Stimulated activated CD4-positive, alpha-beta T cell treated with anti-CD3 and anti-CD28 coated beads, Interleukin-2, amount 100 ng/mL, for 4 hours (primary cell): ENCODE measurements around the gene LRRC4C.

Source experiments
- DNase-seq: peaks from one replicate; pipeline ENCODE4 v3.0.0-alpha.2; 2020; ENCODE audit warnings: low read depth

LRRC4C gene

DNA sequence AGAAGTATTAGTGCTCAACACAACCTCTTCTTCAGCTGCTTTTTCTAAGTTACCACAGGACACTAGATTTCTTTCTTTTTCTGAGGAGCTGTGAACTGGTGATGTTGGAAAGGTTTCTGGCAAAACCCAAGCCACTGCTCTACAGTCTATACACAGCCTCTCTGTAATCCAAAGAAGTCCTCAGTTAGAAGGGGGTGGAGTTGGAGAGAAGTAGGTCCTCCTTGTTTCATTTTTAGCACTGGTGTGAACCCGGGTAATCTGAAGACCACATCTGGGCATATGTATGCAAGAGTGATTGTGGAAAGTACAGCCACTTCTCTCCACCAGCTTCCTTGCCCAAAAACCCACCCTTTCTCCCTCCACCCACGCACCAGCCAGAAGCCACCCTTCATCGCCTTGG, 1168.1 kb downstream of the LRRC4C start:
- DNase-seq: no peak

DNA sequence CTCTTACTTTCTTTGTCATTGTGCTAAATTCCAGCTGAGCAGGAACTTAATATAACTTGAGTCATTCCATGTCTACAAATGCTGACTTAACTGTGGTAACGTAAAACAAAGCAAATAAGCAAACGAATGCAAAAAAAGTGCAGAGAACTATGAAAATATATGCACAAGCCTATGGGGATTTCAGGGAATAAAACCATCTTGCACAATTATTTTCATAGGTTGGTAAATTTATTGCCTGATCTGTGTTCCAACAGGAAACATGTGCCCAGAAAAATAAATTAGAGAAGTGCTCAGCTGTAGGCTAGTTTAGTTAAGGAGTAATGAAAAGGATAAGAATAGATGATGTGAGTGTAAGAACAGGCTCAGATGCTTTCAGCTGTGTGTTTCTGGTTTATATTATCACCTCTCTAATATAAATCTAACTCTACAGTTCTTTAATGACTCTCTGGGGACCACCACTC, 1169.3 kb downstream of the LRRC4C start:
- no peak for DNase-seq

DNA sequence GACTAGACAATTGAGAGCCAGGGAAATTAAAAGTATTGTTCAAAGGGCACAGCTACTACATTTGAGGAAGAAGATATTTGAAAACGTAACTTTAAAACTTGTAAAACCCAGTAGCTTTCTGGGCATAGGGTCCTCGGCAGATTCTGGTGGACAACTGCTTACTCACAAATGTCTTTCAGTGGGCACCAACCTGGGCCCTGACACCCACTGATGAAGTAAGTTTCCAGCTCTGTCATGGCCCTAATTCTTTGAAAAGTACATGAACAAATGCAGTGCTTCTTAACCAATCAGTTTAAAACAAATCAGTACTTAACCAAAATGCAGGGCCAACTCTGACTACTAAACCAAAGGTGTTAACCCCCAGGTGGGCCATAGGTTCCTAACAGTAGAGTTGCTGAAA, 1170.1 kb downstream of the LRRC4C start:
- DNase-seq: no peak

DNA sequence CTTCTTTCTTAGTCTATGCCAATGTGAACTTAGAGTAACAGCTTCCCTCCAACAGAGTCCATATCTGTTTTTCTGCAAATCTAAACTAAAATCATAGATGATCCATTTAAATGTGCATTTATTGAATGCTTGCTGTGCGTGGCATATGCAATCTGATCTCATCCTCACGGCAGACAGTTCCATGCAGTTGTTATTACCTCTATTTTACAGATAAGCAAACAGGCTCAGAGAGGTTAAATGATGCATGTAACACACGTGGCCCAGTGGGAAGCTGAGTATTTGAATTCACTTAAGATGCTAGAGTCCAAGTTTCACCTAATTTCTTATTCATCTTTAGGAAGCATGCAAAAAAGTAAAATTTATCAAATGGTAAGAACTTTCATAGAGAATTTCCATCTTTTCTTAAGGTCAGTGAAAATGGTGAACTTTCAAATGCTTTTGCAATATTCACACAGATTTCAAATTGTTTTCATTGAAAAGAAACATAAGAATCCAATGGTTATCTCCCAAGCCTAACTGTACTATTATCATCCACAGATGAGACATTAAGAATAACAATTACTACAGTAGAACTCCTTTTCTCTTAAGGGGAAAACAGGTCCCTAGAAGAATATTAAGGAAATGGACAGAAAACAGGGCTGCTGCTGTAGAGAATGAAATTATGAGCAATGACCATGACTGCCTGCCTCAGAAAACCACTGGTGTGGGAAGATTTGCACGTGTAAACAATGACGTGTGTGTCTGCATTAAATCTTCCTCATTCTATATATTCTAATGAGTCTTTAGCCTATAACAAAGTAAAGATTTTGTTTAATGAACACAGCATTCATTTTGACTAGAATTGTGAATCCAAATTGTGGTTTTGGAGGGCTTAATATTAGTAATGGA, 1171.3 kb downstream of the LRRC4C start:
- DNase-seq: no peak

- DNase-seq: no peak
Observed at GRCh38 chr11:40286137-40286536, 1173.3 kb downstream of the LRRC4C start.

DNA sequence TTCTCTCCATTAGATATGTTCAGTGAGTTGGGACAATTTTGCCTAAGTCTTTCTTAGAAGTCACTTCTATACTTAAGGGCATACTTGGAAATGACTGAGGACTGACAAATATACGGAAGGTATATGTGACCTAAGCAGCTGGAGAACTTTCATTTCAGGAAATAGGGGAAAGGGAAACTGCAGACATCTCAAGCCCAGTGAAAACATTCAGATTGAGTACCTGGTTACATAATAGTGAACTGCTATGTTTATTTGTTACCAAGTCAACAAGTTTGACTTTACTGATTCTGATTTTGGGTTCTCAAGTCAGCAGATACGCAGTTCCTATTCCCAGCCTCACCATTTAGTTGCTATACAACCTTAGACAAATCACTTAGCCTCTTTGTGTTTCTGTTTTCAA, 1173.9 kb downstream of the LRRC4C start:
- no peak for DNase-seq

- no peak for DNase-seq
Observed at GRCh38 chr11:40281052-40281580, 1178.3 kb downstream of the LRRC4C start.

DNA sequence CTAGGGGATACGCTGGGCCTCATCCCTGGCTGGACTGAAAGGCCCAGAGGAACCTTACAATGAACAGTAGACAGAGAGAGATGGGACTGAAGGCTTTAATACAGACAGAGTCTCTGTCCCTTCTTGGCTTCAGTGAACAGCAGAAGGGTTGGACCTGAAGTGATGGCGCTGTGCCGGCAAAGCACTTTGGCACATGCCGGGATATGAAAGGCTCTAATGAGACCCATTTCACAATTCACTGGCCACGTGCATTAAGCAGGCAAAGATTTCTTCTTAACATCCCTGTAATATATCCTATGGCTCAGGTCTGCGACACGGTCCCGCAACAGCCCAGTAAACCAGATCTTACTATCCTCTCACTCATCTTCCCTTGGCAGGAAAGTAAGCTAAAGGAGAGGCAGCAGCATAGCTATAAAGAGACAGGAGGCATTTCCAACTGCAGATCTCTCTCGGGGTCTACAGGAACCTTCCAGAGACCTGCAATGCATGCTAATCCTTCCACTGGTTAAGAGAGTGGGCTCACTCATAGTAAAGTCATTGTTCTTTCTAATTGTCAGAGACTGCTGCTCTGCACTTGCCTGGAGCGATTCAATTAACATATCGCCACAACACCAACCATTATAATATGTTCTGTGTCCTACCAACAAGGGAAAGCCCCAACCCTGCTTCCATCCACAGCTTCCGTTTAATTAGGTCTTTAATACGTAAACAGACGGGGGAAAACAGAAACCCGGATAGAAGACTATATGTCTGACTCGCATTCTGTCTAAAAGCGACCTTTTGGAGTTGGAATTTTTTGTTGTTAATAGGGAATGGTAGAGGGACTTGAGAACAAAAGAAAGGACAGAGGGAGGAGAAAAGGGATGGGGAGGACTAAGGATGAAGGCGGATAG, 1179.0 kb downstream of the LRRC4C start:
- DNase-seq: no peak

DNA sequence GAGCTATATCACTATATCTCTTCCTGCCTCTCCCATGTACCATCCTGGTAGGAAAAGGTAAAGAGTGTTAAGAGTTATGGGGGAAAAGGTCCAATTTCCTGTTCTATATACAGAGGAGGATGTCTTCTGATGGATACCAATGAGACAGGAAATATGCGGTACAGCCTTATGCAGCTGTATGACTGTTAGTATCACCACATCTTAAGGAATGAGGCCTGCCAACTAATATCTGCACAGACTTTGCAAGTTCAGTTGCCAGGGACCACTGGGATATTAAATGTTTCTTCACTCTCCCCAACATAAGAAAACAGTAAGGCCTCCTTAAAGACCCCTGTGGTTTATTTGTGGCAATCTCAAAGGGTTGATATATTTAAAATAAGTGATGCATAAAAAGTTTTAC, 1182.5 kb downstream of the LRRC4C start:
- no peak for DNase-seq

GRCh38 chr11:40274017-40274416, 1185.4 kb downstream of the LRRC4C start:
- DNase-seq: no peak

DNA sequence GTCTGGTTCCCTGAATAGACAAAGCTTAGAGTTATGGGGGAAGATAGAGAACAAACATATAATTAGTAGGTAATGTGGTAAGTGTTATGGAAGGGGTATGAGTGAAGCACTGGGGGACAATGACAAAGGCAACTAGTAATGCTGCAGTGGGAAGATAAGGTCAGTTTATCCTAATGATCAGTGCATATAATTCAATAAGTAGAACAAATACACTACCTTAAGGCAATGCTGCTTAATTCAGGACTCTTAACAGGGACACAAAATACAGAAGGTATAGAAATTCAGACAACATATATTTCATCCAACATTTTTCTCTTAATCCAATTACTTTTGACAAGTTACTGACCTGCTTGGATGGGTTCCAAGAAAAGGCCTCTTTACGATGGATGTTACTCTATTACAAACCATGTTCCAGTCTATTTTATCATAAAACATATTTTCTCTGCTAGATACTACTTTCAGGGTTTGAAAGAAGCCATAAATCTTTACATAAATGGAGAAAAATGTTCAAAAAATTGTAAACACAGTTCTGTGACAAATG, 1186.2 kb downstream of the LRRC4C start:
- DNase-seq: no peak

- no peak for DNase-seq
Observed at GRCh38 chr11:40271361-40271760, 1188.1 kb downstream of the LRRC4C start.

DNA sequence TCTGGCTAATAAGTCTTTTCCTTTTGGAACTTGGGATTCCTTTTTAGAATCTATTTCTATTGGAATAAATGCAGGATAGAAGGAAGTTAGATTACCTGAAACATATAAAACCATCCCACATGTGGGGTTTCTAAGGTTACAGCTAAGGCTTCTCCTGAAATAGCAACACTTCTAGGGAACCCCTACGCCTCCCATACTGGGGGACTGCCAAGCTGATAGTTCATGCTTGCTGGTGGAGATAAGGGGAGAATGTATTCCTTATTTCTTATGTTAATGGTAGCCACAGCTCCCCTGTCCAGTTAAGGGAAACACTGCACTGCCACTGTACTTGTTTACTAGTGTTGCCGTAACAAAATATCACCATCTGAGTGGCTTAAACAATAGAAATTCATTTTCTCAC, 1189.6 kb downstream of the LRRC4C start:
- no peak for DNase-seq

DNA sequence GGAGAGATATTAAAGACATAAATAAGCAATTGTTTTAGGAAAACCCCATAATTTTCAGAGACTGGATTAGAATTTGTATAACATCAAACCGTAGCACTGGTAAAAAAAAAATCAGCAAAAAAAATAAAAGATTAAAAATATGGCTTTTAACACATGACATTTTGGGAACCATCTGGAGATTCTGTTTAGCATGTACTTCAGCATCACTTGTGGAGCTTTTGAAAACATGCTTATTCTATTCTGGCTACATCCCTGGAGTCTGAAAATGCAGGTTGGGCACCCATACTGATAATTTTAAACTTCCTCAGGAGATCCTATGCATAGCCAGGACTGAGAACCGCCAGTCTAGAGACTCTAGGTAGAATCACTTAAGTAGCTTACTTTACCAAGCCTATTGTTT, 1190.9 kb downstream of the LRRC4C start:
- DNase-seq: no peak

GRCh38 chr11:40255457-40255856, 1204.0 kb downstream of the LRRC4C start:
- DNase-seq: no peak

GRCh38 chr11:40253166-40253565, 1206.3 kb downstream of the LRRC4C start:
- no peak for DNase-seq

- no peak for DNase-seq
Observed at GRCh38 chr11:40252236-40252635, 1207.2 kb downstream of the LRRC4C start.

DNA sequence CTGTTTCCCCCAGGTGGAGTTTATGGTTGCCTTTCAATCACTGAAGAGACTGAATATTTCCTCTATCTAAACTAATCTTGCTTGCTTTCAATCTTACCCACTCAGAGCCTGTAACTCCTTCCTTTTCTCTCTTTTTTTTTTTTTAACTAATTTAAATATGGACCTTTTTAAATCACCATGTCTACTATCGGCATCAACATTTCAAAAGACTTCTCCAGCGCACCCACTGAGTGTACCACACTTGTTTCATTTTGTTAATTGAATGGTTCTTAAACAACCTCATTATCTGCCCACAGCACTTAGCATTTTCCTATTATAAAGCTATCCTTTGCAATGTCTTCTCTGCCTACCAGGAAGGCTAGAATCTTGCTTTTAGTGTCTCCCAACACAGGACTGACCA, 1212.5 kb downstream of the LRRC4C start:
- DNase-seq: no peak

GRCh38 chr11:40241524-40242051, 1217.9 kb downstream of the LRRC4C start:
- no peak for DNase-seq

GRCh38 chr11:40240284-40240683, 1219.2 kb downstream of the LRRC4C start:
- no peak for DNase-seq

DNA sequence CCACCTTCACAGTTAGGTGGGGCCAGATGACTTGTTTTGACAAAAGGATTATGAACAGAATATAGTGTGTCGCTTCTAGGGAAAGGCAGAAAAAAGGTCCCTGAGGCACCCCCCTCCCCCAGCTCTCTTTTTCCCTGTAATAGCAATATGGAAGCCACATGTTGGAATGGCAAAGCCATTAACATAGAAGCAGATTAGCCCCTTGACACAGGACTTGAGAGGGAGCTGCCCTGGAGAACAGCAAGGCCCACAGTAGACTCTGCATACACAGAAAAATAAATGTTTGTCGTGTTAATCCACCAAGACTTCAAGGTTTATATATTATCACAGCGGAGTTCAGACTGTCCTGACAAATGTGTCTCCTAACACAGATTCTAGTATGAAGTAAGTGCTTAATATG, 1222.9 kb downstream of the LRRC4C start:
- DNase-seq: no peak

DNA sequence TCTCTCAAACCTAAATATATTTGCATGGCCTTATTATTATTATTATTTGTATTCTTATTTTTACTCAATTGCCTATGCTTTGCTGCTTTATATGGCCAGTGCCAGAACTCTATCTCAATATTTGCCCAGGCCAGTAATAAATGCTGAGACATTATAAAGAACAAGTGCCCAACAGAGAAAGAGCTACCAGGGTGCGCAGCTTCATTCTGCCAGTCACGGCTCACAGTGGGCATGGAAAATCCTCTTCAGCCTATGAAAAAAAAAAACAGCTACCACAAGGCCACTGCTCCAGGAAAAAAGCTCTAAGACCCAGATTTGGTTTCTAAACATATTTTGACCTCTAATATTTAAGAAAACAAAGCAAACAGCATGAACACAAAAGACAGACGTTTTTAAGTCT, 1223.6 kb downstream of the LRRC4C start:
- no peak for DNase-seq
